Measurements from ENCODE around the gene GNAZ.

The GNAZ gene

GRCh38 chr22:23094695-23095681 is 24.7 kb downstream of the GNAZ start:
- no peak for DNase-seq

- no peak for DNase-seq
These were observed 25.5 kb downstream of the GNAZ start for GRCh38 chr22:23095733-23096342.

- DNase-seq, result no peak
These were observed 27.3 kb downstream of the GNAZ start for GRCh38 chr22:23097412-23098229.

GRCh38 chr22:23098230-23098705 is 27.9 kb downstream of the GNAZ start:
- DNase-seq, result no peak

GRCh38 chr22:23098718-23099530 is 28.6 kb downstream of the GNAZ start:
- no peak for DNase-seq

- no peak for DNase-seq
These were observed 29.1 kb downstream of the GNAZ start for GRCh38 chr22:23099531-23099804.

GRCh38 chr22:23100124-23100801 is 29.9 kb downstream of the GNAZ start:
- no peak for DNase-seq

GRCh38 chr22:23101524-23101923 is 31.2 kb downstream of the GNAZ start:
- DNase-seq, result no peak

GRCh38 chr22:23102002-23102655 is 31.8 kb downstream of the GNAZ start:
- DNase-seq, result no peak

- no peak for DNase-seq
These were observed 32.5 kb downstream of the GNAZ start for GRCh38 chr22:23102776-23103175.

- DNase-seq, result no peak
These were observed 33.1 kb downstream of the GNAZ start for GRCh38 chr22:23103199-23103954.

GRCh38 chr22:23104187-23104971 is 34.1 kb downstream of the GNAZ start:
- DNase-seq, result no peak

GRCh38 chr22:23105304-23105703 is 35.0 kb downstream of the GNAZ start:
- no peak for DNase-seq

- no peak for DNase-seq
These were observed 35.6 kb downstream of the GNAZ start for GRCh38 chr22:23105919-23106318.

GRCh38 chr22:23106344-23106743 is 36.0 kb downstream of the GNAZ start:
- DNase-seq, result no peak

- no peak for DNase-seq
These were observed 36.6 kb downstream of the GNAZ start for GRCh38 chr22:23106906-23107367.

- DNase-seq, result no peak
These were observed 37.3 kb downstream of the GNAZ start for GRCh38 chr22:23107487-23108248.

- no peak for DNase-seq
These were observed 38.1 kb downstream of the GNAZ start for GRCh38 chr22:23108249-23109078.
